SK-N-SH treated with all-trans-retinoic acid at 6 μM for 48 hours (cell line): ENCODE data around the gene JAK1.

Experiments
- ARNTL ChIP-seq: fragments of 450-650 bp; formaldehyde crosslinking; IDR thresholded peaks from 2 replicates; pipeline ENCODE4 v1.5.0; 2020; ENCODE audit warnings: low read depth, mild to moderate bottlenecking, moderate library complexity, borderline replicate concordance
- BACH2 ChIP-seq: fragments of 250-450 bp; sonication (Bioruptor Pico); IDR thresholded peaks from 2 replicates; pipeline ENCODE4 v1.9.0; 2021; ENCODE audit warnings: mild to moderate bottlenecking, borderline replicate concordance
- ESRRG ChIP-seq: fragments of 250-450 bp; sonication (Bioruptor Pico); IDR thresholded peaks from 2 replicates; pipeline ENCODE4 v1.6.1; 2021; ENCODE audit warnings: mild to moderate bottlenecking
- GLIS3 ChIP-seq: fragments of 250-450 bp; sonication (Bioruptor Pico); IDR thresholded peaks from 2 replicates; pipeline ENCODE4 v1.5.0; 2020; ENCODE audit warnings: mild to moderate bottlenecking, moderate library complexity
- PATZ1 ChIP-seq: fragments of 250-450 bp; sonication (Bioruptor Pico); IDR thresholded peaks from 2 replicates; pipeline ENCODE4 v1.8.0; 2020; ENCODE audit warnings: mild to moderate bottlenecking, moderate library complexity, borderline replicate concordance
- POU6F1 ChIP-seq: fragments of 250-450 bp; sonication (Bioruptor Pico); IDR thresholded peaks from 2 replicates; pipeline ENCODE4 v1.8.0; 2021; ENCODE audit warnings: low read depth, mild to moderate bottlenecking, moderate library complexity, borderline replicate concordance
- RARB ChIP-seq: fragments of 250-450 bp; sonication (Bioruptor Pico); IDR thresholded peaks from 2 replicates; pipeline ENCODE4 v1.8.0; 2021; ENCODE audit warnings: mild to moderate bottlenecking, moderate library complexity
- TCF4 ChIP-seq: fragments of 250-450 bp; sonication (Bioruptor Pico); IDR thresholded peaks from 2 replicates; pipeline ENCODE4 v1.8.0; 2021; ENCODE audit warnings: mild to moderate bottlenecking, moderate library complexity, borderline replicate concordance
- ZFP3 ChIP-seq: fragments of 250-450 bp; sonication (Bioruptor Pico); IDR thresholded peaks from 2 replicates; pipeline ENCODE4 v1.5.0; 2020; ENCODE audit warnings: mild to moderate bottlenecking, moderate library complexity
- TF ChIP-seq, protein P1 (sequence below): fragments of 250-450 bp; sonication (Bioruptor Pico); IDR thresholded peaks from 2 replicates; pipeline ENCODE4 v1.5.1; 2020; ENCODE audit warnings: low read depth, mild to moderate bottlenecking, moderate library complexity
- TF ChIP-seq, protein P2 (sequence below): fragments of 250-450 bp; sonication (Bioruptor Pico); IDR thresholded peaks from 2 replicates; pipeline ENCODE4 v1.5.0; 2020; ENCODE audit warnings: mild to moderate bottlenecking, moderate library complexity

DNA sequence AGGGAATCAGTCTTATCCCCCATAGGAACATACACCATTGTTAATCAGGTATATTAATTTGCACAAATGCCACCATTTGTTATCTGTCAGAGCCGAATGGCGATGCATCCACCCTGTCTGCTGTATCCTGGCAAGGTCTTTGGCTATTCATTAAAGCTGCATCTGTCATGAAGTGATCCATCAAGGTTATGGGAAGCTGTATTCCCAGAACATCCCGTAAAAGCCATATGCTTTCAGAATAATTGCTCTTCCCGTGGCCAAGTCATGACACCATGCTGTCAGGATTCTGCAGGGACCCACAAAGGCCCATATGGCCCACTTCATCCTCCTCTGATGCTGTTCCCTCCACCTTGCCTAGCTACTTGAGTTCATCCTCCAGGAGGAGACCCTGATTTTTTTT is 117.5 kb downstream of the JAK1 start:
- TF ChIP-seq TCF4 (CRISPR knock-in tag) (no peak), GLIS3 (no peak), ZFP3 (no peak), RARB (CRISPR knock-in tag) (no peak), POU6F1 (CRISPR knock-in tag) (no peak), PATZ1 (CRISPR knock-in tag) (no peak), ARNTL (no peak), ESRRG (CRISPR knock-in tag) (no peak), BACH2 (CRISPR knock-in tag) (no peak)
- TF ChIP-seq, protein P1, sequence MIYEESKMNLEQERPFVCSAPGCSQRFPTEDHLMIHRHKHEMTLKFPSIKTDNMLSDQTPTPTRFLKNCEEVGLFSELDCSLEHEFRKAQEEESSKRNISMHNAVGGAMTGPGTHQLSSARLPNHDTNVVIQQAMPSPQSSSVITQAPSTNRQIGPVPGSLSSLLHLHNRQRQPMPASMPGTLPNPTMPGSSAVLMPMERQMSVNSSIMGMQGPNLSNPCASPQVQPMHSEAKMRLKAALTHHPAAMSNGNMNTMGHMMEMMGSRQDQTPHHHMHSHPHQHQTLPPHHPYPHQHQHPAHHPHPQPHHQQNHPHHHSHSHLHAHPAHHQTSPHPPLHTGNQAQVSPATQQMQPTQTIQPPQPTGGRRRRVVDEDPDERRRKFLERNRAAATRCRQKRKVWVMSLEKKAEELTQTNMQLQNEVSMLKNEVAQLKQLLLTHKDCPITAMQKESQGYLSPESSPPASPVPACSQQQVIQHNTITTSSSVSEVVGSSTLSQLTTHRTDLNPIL: no peak
- TF ChIP-seq, protein P2, sequence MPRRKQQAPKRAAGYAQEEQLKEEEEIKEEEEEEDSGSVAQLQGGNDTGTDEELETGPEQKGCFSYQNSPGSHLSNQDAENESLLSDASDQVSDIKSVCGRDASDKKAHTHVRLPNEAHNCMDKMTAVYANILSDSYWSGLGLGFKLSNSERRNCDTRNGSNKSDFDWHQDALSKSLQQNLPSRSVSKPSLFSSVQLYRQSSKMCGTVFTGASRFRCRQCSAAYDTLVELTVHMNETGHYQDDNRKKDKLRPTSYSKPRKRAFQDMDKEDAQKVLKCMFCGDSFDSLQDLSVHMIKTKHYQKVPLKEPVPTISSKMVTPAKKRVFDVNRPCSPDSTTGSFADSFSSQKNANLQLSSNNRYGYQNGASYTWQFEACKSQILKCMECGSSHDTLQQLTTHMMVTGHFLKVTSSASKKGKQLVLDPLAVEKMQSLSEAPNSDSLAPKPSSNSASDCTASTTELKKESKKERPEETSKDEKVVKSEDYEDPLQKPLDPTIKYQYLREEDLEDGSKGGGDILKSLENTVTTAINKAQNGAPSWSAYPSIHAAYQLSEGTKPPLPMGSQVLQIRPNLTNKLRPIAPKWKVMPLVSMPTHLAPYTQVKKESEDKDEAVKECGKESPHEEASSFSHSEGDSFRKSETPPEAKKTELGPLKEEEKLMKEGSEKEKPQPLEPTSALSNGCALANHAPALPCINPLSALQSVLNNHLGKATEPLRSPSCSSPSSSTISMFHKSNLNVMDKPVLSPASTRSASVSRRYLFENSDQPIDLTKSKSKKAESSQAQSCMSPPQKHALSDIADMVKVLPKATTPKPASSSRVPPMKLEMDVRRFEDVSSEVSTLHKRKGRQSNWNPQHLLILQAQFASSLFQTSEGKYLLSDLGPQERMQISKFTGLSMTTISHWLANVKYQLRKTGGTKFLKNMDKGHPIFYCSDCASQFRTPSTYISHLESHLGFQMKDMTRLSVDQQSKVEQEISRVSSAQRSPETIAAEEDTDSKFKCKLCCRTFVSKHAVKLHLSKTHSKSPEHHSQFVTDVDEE (CRISPR knock-in tag): no peak
